HG02840 (cell line): ENCODE data around the gene FBXL3.
"Not testable (repeated sequence)": the region's sequence is repeated elsewhere in the genome, so short reads cannot be mapped to it uniquely, and the experiment has no call there.

ENCODE experiments used
- ATAC-seq: cut with Tn5 transposase; IDR thresholded peaks from one replicate; pipeline ENCODE4 v1.9.1; 2021; ENCODE audit warnings: mild to moderate bottlenecking, moderate library complexity, moderate number of reproducible peaks; ENCODE audit not compliant: unreplicated experiment, low FRiP score

The FBXL3 gene

DNA sequence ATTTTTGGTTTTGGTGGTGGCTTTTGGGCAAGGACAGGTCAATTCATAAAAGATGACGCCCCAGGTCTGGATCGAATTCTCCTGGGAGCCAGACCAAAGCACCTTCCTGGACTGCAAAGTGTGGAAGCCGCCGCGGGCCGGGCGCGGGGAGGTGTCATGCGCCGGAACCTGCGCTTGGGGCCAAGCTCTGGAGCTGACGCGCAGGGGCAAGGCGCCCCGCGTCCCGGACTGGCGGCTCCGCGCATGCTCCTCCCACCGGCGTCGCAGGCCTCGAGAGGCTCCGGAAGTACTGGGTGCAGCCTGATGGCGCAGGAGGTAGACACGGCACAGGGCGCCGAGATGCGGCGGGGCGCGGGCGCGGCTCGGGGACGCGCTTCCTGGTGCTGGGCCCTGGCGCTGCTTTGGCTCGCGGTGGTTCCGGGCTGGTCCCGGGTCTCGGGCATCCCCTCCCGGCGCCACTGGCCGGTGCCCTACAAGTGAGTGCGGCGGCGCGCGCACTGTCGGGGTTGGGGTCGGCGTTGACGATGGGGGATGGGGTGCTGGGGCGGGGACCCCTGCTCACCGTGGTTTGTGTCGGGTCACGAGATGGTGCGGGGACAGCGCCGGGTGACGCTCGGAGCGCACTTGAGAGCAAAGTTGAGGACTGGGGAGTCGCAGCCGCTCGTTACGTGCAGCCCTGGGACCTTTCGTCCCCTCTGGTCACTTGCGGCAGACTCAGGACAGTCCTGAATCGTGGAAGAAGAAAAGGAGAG, 35.0 kb downstream of the FBXL3 start, which contains the start of gene CLN5:
Gene CLN5, plus strand, starts transcription at position 286 of the 752 bp plus-strand sequence. Its CDS starts 18 bp downstream, at position 304.
- ATAC-seq, result peak; percentile 96

DNA sequence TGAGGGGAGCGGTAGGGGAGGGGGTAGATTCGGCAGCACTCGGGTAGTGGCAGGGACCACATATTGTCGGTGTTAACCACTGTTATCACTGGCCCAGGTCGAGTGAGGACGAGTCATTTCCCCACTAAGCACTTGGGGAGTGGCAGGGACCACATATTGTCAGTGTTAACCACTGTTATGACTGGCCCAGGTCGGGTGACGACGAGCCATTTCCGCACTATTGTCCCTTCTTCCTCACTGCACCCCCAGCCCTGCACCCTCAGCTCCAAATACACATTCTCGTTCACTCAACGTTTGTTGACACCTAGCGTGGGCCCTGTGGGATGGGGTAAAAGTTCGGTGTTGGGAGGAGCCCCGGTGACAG, 35.5 kb downstream of the FBXL3 start:
- peak; percentile 50 for ATAC-seq

DNA sequence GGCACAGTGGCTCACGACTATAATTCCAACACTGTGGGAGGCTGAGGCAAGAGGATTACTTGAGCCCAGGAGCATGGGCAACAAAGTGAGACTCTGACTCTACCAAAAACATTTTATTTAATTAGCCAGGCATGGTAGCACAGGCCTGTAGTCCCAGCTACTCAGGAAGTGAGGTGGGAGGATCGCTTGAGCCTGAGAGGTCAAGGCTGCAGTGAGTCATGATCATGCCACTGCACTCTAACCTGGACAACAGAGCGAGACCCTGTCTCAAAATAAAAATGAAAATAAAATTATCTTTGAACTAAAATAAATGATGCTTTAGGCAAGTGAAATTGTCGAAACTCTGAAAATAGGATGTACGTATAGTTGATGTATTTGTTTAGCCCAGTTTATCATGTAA, 43.3 kb downstream of the FBXL3 start:
- ATAC-seq, result no peak

DNA sequence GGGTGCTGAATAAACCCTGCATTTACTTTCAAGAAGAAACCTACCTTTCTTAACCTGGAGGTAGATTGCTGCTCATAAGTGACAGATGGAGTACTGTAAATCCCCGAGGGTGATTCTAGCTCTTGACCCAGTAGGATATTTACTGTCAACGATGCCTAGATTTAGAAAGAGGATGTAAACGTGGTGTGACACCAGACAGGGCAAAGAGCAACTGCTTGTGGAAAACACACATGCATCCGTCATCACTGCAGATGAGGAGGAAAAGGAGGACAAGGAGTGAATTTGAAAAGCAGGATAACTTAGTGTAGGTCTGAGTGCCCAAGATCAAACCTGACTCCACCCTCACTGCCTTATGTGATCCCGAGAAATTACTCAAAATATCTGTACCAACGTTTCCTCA, 44.9 kb downstream of the FBXL3 start:
- ATAC-seq, result no peak

DNA sequence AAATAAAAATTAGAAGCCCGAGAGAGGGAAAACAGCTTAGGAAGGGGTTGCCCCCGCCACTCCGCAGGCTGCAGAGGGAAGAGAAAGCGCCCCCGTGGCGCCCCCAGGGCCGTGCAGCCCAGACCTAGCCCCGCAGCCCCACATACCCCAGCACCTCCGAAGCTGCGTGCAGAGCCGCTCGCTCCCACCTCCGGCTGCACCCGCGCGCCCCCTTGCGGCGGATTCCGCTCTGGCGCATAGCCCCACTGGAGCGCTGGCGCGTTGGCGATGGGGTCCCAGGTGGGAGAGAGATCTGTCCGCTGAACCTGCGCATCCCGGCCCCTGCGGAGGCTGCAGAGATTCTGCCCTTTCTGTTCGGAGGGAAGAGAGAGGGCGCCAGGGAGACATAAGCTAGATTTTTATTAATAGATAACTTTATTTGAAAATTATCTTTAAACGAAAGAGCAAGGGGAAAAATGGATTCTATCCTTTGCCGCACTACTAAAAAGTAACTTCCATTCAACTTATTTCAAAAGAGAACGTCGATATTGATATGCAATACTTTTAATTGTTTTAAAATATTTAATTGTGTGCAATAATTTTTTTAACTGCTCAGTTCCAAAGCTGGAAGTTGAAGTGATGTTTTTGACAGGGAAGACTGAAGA, 46.8 kb downstream of the FBXL3 start:
- peak; percentile 98 for ATAC-seq

GRCh38 chr13:76976929-76977328, 50.0 kb downstream of the FBXL3 start:
- ATAC-seq, result no peak

DNA sequence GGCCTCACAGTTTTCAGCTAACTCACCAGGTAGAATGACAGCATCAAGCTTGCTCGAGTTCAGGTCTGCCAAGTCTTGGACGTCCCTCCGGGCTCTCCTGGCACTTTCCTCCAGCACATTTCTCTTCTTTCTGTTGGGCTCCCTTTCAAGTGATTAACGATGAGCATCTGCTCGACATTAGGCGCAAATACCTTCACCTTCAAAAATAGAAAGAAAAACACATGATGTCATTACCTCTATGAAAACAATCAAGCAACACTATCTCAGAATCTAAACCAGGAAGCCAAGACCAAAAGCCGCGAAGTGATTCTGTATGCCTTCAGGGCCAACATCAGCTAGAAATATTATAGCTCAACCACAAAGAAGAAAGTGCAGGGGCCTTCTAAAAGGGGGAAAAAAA, 50.5 kb downstream of the FBXL3 start:
- no peak for ATAC-seq

DNA sequence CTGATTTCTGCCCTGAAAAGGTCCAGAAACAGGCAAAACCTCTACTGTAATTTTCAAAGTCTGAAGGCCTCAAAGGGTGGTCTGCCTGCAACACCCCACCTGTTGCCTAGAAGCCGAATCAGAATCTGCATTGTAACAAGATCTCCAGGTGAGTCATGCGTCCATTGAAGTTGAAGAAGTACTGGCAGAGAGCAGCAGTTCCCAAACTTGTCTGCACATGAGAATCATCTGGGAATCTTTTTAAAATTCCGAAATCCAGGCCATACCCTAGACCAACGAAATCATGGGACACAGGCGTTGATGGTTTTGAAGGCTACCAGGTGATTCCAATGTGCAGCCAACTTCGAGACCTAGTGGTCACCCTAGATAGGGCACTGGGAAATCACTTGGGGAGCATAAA, 51.1 kb downstream of the FBXL3 start:
- no peak for ATAC-seq

- no peak for ATAC-seq
Observed at GRCh38 chr13:76974618-76974975, 52.4 kb downstream of the FBXL3 start.

GRCh38 chr13:76973920-76974617, 52.9 kb downstream of the FBXL3 start:
- ATAC-seq, result no peak

DNA sequence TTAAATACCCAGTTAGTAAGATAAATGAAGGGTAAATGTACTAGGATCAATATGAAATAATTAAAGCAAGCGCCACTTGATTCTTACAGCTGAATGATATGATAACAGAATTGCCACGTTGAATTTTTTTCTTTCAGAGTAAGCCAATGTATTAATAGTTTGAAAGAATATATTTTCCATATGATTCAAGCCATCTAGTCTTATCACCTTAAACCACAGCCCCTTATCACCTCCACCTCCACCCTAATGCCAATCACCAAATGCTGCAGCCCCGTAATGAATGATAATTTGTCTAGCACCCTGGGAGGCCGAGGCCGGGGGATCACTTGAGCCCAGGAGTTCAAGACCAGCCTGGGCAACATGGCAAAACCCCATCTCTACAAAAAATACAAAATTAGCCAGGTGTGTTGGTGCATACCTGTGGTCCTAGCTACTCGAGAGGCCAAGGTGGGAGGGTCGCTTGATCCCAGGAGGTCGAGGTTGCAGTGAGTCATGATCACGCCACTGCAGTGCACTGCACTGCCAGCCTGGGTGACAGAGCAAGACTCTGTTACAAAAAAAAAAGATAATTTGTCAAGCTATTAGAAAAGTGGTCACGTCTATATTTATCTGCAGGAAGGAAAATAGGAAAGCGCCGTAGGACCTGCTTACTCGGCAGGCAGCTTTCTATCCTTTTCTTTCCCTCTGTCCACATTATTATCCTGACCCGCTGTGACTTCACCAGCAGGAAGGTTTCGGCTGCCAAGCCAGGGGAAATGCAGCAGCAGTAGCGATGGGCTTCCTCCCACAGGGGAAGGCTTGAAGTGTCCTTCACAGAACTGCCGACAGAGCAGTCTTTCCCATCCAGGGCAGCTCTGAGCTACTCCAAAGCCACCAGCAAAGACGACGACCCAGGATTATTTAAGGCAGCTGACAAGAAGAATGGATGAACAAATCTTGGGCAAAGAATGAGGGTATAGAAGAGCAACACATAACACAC, 54.8 kb downstream of the FBXL3 start:
- no peak for ATAC-seq

DNA sequence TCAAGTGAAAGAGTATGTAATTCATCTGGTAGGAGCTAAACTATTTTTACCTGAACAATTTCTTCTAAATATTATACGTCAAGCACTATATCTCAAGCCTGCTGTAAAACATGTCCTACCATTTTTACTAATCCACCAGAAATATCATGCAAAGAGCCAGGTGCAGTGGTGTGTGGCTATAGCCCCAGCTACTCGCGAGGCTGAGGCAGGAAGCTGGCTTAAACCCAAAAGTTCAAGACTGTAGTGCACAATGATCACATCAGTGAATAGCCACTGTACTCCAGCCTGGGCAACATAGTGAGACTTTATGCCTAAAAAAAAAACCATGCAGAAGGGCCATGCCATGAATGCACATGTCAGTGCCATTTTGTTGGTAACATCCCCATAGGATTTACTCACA, 55.7 kb downstream of the FBXL3 start:
- ATAC-seq, result no peak

GRCh38 chr13:76969488-76970365, 57.2 kb downstream of the FBXL3 start:
- no peak for ATAC-seq

GRCh38 chr13:76968041-76968440, 58.9 kb downstream of the FBXL3 start:
- no peak for ATAC-seq

- no peak for ATAC-seq
Observed at GRCh38 chr13:76967031-76967430, 59.9 kb downstream of the FBXL3 start.

GRCh38 chr13:76965759-76966421, 61.1 kb downstream of the FBXL3 start:
- ATAC-seq, result no peak

- ATAC-seq, result not testable (repeated sequence)
Observed at GRCh38 chr13:76959734-76960133, 67.2 kb downstream of the FBXL3 start.

- ATAC-seq, result no peak
Observed at GRCh38 chr13:76958841-76959432, 68.0 kb downstream of the FBXL3 start.

- ATAC-seq, result no peak
Observed at GRCh38 chr13:76955661-76956060, 71.3 kb downstream of the FBXL3 start.
